ENCODE measurements around the gene LNX1. TPM values are rescaled to one million over a fixed set of nuclear protein-coding genes. Genes with fewer than 3 reads are reported as not detected.

LNX1 gene
- total RNA-seq, 1 experiment from 2014 or later = 9.3 TPM

GRCh38 chr4:53618321-53618720, 27.0 kb upstream of the LNX1 start:
- Histone ChIP-seq H3K27me3 (replicated peaks; ENCODE audit: control insufficient read depth, insufficient read depth, low read length) (no peaks in the 10 kb centered on the region), H3K4me3 (ENCODE audit: low read depth, low read length) (no peak overlapping the region), H3K4me1 (peaks cover 21% of the 10 kb centered on the region), H3K9me3 (no peaks in the 10 kb centered on the region), H3K36me3 (ENCODE audit: control insufficient read depth, insufficient read depth, low read length) (no peaks in the 10 kb centered on the region)
- intact Hi-C loops (cut with micrococcal nuclease; ENCODE audit: unreplicated experiment) = loop anchor here (5.0 to 10.0 kb wide), 3 partner anchors 34 to 156 kb away; no protein-coding TSS in a partner anchor
- H3K4me1 Mint-ChIP-seq (ENCODE audit: low read depth, unreplicated experiment) = no peaks in the 10 kb centered on the region
- ChIA-PET CTCF (interaction anchor here (1.4 kb wide), 1 partner anchor 614 kb away, joined by 5 read pairs; no protein-coding TSS in a partner anchor), POLR2A (no interaction called here)
- DNase-seq = no peak
- no peaks in the 10 kb centered on the region for H3K27me3 Mint-ChIP-seq (ENCODE audit: insufficient read depth, unreplicated experiment)
- no peak overlapping the region for H3K27ac Mint-ChIP-seq (ENCODE audit: unreplicated experiment)
- H3K4me3 Mint-ChIP-seq (ENCODE audit: unreplicated experiment) = no peak overlapping the region
- TF ChIP-seq CTCF (IDR thresholded peaks at IDR 0.05; ENCODE audit: insufficient read depth in 1 of 2, low read depth in 1 of 2, low read length in 1 of 2, severe bottlenecking in 1 of 2, unreplicated experiment in 1 of 2) = no peak
- no peaks in the 10 kb centered on the region for H3K9me3 Mint-ChIP-seq (ENCODE audit: unreplicated experiment)
- H3K36me3 Mint-ChIP-seq (ENCODE audit: insufficient read depth, unreplicated experiment) = no peaks in the 10 kb centered on the region
- BruUV-seq (replicated peaks) = no TSS peak

GRCh38 chr4:53617101-53617680, 25.9 kb upstream of the LNX1 start:
- Mint-ChIP-seq H3K4me3 (ENCODE audit: unreplicated experiment) (no peak overlapping the region), H3K36me3 (ENCODE audit: insufficient read depth, unreplicated experiment) (no peaks in the 10 kb centered on the region), H3K27ac (ENCODE audit: unreplicated experiment) (no peak overlapping the region), H3K27me3 (ENCODE audit: insufficient read depth, unreplicated experiment) (no peaks in the 10 kb centered on the region), H3K9me3 (ENCODE audit: unreplicated experiment) (no peaks in the 10 kb centered on the region), H3K4me1 (ENCODE audit: low read depth, unreplicated experiment) (no peaks in the 10 kb centered on the region)
- intact Hi-C loops (cut with micrococcal nuclease; ENCODE audit: unreplicated experiment) = loop anchor here (5.0 to 10.0 kb wide), 3 partner anchors 35 to 158 kb away; no protein-coding TSS in a partner anchor
- Histone ChIP-seq H3K4me3 (ENCODE audit: low read depth, low read length) (no peak overlapping the region), H3K36me3 (ENCODE audit: control insufficient read depth, insufficient read depth, low read length) (no peaks in the 10 kb centered on the region), H3K27me3 (replicated peaks; ENCODE audit: control insufficient read depth, insufficient read depth, low read length) (no peaks in the 10 kb centered on the region), H3K9me3 (no peaks in the 10 kb centered on the region), H3K4me1 (peaks cover 21% of the 10 kb centered on the region)
- DNase-seq = peak in 1 of 2 experiments; percentile 11
- TF ChIP-seq CTCF (IDR thresholded peaks at IDR 0.05; ENCODE audit: insufficient read depth in 1 of 2, low read depth in 1 of 2, low read length in 1 of 2, severe bottlenecking in 1 of 2, unreplicated experiment in 1 of 2) = no peak
- POLR2A ChIA-PET = interaction anchor here (1.0 kb wide), 1 partner anchor 24 kb away, joined by 3 read pairs; no protein-coding TSS in a partner anchor
- CTCF ChIA-PET = interaction anchor here (1.4 kb wide), 1 partner anchor 615 kb away, joined by 5 read pairs; no protein-coding TSS in a partner anchor
- BruUV-seq (replicated peaks) = no TSS peak

- peaks cover 21% of the 10 kb centered on the region for H3K4me1 ChIP-seq
- no peaks in the 10 kb centered on the region for H3K27me3 ChIP-seq (replicated peaks; ENCODE audit: control insufficient read depth, insufficient read depth, low read length)
- H3K4me1 Mint-ChIP-seq (ENCODE audit: low read depth, unreplicated experiment) = no peaks in the 10 kb centered on the region
- no TSS peak for BruUV-seq (replicated peaks)
- H3K36me3 ChIP-seq (ENCODE audit: control insufficient read depth, insufficient read depth, low read length) = no peaks in the 10 kb centered on the region
- no peaks in the 10 kb centered on the region for H3K9me3 Mint-ChIP-seq (ENCODE audit: unreplicated experiment)
- H3K4me3 ChIP-seq (ENCODE audit: low read depth, low read length) = no peak overlapping the region
- intact Hi-C loops (cut with micrococcal nuclease; ENCODE audit: unreplicated experiment) = loop anchor here (5.0 to 10.0 kb wide), 3 partner anchors 36 to 159 kb away; no protein-coding TSS in a partner anchor
- no peak for TF ChIP-seq CTCF (IDR thresholded peaks at IDR 0.05; ENCODE audit: insufficient read depth in 1 of 2, low read depth in 1 of 2, low read length in 1 of 2, severe bottlenecking in 1 of 2, unreplicated experiment in 1 of 2)
- no peak for DNase-seq
- ChIA-PET POLR2A (no interaction called here), CTCF (no interaction called here)
- no peak overlapping the region for H3K27ac Mint-ChIP-seq (ENCODE audit: unreplicated experiment)
- H3K27me3 Mint-ChIP-seq (ENCODE audit: insufficient read depth, unreplicated experiment) = no peaks in the 10 kb centered on the region
- no peaks in the 10 kb centered on the region for H3K9me3 ChIP-seq
- no peak overlapping the region for H3K4me3 Mint-ChIP-seq (ENCODE audit: unreplicated experiment)
- H3K36me3 Mint-ChIP-seq (ENCODE audit: insufficient read depth, unreplicated experiment) = no peaks in the 10 kb centered on the region
Observed at GRCh38 chr4:53616219-53616618, 24.9 kb upstream of the LNX1 start.
